ENCODE measurements around the gene PCBP3.
A peak's percentile ranks its signal among the peaks of the same experiment; 100 is the strongest.

Gene PCBP3

DNA sequence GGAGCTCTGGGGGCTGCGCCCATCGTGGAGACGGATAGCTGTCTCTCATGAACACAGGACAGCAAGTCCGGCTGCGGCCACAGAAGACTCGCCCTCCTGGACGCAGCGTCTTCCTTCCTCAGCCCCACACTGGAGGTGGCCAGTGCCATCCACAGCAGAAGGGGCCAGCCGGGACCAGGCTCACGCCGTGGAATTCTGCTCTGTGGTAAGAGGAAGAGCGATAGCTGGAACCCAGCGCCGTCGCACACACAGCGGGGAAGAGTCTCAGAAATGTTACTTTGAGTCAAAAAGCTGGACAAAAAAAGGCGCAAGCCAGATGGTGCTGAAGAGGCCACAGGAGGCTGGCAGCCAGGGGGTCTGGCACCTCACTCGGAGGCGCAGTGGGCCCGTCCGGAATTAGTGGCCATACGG lies 224.2 kb downstream of the PCBP3 start:
- DNase-seq = no peak

- no peak for DNase-seq
Measured at GRCh38 chr21:45868086-45868485, 224.6 kb downstream of the PCBP3 start.

DNA sequence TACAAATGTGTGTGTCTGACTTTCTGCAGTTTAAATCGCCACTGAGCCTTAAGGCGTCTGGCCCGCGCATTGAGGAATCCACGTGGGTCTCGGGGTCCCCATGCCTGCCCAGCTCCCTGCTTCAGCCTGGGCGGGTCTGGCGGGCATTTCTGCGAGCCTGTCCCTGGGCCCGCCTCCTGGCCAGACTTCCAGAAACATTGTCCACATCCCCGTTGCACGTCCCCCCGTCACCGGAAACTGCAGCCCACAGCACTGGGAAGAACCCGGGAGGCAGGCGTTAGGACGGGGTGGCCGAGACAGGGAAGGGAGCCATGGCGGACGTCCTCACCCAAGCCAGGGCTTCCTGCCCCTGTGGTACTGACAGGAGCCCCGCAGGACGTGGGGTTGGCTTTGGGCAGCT lies 225.0 kb downstream of the PCBP3 start:
- DNase-seq = no peak

DNA sequence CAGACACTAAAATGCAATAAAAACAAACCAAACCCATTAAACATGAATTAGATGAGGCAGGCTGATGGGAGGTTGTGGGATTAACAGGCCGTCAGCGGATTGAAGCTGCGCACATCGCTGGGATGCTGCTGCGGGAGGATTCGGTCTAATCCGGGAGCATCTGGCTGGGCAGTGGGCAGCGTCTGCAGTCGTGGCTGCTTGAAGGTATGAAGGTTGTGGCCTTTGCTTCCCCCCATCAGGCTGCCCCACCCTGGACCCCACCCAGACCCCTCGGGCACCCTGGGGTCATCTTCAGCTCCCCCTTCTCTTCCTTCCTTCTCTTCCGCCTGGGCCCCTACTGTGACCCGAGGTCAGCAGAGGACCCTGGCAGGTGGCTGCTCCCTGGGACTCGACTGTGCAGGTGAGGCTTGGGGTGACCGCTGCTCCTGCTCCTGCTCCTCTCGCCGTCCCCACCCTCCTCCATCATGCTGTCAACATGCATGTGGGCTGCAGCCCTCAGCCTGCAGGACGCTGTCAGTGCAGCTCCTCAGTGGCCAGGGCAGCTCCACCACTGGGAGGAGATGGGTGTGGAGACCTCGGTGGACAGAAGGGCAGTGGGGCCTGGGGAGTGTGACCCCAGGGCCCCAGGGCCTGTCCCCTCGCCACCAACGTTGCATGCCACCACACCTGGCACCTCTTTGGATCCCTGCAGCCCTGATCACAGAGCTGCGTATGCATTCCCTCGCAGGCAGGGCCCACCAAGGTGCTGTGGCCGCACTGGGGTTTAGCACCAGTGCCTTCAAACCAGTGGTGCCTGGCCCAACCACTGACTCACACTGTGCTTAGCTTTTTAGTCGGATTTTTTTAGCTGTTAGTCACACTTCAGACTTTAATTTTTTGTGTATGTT lies 225.8 kb downstream of the PCBP3 start:
- no peak for DNase-seq

- no peak for DNase-seq
Measured at GRCh38 chr21:45870421-45870820, 226.9 kb downstream of the PCBP3 start.

DNA sequence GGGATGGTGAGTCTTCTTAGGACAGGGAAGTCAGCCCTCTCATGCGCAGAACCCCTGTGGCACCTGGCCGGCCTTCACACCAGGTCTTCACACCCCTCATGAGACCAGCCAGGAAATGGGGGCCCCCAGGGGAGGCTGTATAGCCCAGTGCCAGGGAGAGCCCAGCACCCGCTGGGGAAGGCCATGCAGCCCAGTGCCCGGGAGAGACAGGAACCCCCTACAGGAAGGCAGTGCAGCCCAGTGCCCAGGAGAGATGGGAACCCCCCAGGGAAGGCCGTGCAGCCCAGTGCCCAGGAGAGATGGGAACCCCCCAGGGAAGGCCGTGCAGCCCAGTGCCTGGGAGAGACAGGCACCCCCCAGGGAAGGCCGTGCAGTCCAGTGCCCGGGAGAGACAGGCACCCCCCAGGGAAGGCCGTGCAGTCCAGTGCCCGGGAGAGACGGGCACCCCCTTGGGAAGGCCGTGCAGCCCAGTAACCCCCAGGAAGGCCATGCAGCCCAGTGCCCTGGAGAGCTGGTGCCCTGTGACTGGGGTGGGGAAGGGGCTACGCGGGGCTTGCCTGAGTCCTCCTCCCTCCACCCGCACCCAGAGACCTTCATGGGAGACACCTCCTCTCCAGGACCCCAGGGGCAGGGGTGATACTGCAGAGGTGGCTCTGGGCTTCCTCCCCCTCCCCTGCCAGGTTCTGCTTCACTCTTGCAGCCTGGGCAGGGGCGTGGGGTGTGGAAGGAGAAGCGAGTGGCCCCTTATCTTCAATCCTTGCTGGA lies 227.5 kb downstream of the PCBP3 start:
- no peak for DNase-seq

DNA sequence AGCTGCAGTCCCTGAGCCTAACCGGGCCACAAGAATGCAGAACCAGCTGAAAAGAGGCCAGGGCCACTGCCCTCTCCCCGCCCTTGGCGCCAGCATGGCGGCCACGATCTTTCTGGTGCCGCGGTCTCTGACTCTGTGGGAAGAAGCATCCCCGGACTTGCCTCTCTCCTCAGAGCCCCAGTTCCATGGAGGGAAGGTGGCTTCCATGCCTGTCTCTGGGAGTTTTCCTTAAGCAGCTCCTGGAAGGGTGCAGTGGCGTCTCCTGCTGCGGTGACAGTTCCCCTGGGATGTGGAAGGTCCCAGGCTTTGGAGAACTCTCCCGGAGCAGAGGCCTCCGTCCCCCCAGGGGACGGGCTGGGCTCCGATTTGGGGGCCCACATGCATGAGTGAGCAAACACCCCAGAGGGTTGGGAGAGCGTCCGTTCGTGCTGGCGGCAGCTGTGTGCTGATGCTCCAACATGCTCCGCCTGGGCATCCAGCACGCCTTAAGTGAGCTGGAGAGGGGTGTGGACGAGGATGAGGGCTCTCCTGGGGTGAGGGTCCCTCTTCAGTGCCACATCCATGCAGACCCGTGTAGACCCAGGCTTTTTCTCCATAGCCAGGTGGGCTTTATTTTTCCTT lies 228.2 kb downstream of the PCBP3 start:
- DNase-seq = no peak

- DNase-seq = no peak
Measured at GRCh38 chr21:45872471-45872870, 228.9 kb downstream of the PCBP3 start.

- DNase-seq = no peak
Measured at GRCh38 chr21:45872902-45873301, 229.4 kb downstream of the PCBP3 start.

GRCh38 chr21:45873418-45873817 lies 229.9 kb downstream of the PCBP3 start:
- no peak for DNase-seq

DNA sequence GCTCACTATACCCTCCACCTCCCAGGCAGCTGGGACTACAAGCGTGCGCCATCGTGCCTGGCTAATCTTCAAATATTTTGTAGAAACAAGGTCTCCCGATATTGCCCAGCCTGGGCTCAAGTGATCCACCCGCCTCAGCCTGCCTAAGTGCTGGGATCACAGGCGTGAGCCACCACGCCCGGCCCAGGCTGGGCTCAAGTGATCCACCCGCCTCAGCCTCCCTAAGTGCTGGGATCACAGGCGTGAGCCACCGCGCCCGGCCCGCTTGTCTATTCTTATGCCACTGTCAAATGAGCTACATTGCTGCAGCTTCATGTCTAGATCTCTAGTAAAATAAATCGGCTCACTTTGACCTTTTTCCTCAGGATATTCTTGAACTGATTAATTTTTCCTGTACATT lies 230.3 kb downstream of the PCBP3 start:
- no peak for DNase-seq

DNA sequence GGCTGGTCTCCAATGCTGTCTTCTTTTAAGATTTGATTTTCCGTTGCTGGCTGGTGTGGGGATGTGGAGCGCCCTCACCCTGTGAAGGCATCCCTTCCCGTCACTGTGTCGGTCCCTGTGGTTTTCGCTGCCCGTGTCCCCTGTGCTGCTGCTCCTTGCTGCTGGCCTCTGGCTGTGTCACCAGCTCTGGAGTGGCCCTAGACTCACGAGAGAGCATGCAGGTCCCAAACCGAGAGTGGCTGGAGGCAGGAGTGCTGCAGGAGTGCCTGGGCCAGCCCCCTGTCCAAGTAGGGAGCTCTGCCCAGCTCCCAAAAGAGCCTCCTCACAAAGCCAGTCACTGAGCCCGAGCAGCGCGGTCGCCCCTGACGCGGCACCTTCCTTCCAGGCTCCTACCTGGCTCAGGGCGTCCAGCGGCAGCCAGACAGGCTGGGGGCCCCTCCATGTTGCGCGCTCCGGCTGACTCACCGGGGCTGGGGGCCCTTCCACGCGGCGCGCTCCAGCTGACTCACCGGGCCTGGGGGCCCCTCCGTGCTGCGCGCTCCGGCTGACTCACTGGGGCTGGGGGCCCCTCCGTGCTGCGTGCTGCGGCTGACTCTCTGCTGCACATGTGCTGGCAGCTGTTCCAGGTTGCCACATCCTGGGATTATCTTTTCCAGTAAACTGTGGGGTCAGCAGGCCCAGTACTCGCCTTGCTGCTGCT lies 231.3 kb downstream of the PCBP3 start:
- DNase-seq = no peak

GRCh38 chr21:45875416-45875760 lies 231.9 kb downstream of the PCBP3 start:
- no peak for DNase-seq

DNA sequence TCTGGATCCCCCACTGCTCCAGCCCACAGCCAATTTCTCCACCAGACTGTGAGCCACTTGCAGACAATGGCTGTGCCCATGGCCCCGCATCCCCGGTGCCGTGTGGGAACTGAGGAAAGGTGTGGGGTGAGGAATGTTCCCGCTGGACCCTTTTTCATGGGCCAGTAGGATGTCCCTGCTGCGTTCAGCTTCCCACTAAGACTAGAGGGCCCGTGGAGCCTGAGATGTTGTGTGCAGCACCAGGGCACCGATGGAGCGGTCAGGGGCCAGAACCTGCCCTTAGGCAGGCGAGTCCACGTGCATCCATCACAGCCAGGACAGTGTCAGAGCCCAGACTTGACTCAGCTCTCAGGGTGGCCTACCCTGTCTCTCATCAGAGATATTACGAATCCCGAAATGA lies 232.4 kb downstream of the PCBP3 start:
- DNase-seq = no peak

GRCh38 chr21:45876381-45877170 lies 233.1 kb downstream of the PCBP3 start:
- no peak for DNase-seq

- DNase-seq = no peak
Measured at GRCh38 chr21:45877171-45877438, 233.6 kb downstream of the PCBP3 start.

DNA sequence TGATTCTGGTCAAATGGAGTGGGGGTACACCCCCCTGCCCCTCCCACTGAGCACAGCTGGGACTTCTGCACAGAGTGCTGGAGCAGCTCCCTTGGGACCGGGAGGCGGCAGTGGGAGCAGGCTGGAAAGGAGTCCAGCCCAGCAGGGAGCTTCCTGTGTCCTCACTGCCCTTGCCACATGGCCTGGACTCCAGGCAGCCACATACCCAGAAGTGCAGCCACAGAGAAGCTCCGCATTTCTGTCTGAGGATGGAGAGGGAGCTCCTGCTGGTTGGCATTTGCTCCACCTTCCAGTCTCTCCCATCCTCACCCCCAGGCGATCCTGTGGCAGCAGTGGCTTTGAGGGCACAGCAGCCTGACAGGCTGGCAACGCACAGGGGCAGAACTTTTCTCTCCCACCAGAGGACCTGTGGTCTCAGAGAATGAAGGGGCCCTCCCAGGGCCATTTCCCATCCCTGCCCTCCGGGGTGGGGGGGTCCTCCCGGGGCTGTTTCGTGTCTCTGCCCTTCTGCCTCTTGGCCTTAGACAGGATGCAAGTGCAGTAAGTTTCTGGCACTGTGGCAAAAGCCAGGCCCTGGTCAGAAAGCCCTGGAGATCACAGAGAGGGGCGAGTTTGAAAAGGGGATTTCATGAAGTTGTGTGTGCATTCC lies 234.4 kb downstream of the PCBP3 start:
- no peak for DNase-seq

GRCh38 chr21:45880097-45881068 lies 236.9 kb downstream of the PCBP3 start:
- peak; percentile 3 for DNase-seq

DNA sequence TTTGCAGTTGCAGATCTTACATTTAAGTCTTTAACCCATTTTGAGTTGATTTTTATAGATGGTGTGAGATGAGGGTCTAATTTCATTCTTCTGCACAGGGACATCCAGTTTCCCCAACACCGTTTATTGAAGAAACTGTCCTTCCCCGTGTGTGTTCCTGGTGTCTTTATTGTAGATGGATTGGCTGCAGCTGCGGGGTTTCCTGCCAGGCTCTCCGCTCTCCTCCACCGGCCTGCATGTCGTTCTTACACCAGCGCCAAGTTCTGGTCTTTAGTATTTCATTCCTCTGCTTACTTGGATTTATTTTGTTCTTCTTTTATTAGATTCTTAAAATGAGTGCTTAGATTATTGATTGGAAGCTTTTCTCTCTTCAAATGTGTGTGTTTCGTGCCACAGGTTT lies 239.1 kb downstream of the PCBP3 start:
- DNase-seq = no peak

DNA sequence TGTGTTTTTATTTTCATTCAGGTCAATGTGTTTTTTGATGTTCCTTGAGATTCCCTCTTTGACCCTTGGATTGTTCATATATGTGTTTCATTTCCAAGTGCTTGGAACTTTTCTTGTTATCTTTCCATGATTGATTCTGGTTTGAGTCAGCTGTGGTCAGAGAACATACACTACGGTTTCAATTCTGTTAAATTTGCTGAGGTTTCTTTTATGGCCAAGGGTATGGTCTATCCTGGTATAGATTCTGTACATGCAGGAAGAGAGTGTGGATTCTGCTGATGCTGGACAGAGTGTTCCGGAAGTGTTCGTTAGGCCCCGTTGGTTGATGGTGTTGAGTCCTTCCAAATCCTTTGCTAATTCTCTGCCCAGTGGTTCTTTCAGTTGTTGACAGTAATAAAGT lies 239.6 kb downstream of the PCBP3 start:
- no peak for DNase-seq

GRCh38 chr21:45885597-45885929 lies 242.0 kb downstream of the PCBP3 start:
- DNase-seq = no peak

Data from NCI-H748 treated with DMSO at 0.1 percent for 48 hours (cell line).